Dermis blood vessel endothelial cell (primary cell): ENCODE results near the gene MT2A. TPM values are rescaled to one million over a fixed set of nuclear protein-coding genes. Genes with fewer than 3 reads are reported as not detected.

Experiments
- DNase-seq: peaks from one replicate; pipeline ENCODE4 v3.0.0; 2010
- total RNA-seq: library from RNA; depleted of rRNA; stranded (reverse); fragments of >200 nt; gene quantifications from 2 replicates; pipeline ENCODE4 v1.2.3, GENCODE V29; 2014

The MT2A gene
- total RNA-seq, 1 donor from 2014 or later = 21.3 TPM

DNA sequence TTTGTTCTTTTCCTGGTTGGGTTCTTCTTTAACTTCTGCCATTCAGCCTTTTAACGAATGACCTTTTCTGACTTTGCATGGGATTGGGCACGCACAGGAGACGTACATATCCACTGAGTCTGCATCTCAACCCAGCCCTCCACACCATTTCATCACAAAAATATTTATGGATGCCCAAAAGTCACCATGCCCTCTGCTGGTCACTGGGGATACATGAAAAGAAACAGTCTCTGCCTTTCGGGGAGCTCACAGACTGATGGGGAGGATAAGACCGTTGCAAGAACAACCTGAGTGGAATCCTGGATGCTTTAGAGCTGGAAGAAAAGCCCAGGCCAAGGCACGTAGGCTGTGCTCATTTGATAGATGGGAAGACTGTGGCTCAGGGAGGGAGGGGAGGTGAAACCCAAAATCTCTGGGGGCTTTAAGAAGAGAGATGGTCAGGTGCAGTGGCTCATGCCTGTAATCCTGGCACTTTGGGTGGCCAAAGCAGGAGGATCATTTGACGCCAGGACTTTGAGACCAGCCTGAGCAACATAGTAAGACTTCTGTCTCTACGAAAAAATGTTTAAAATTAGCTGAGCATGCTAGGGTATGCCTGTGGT is 7.9 kb upstream of the MT2A start:
- DNase-seq = peak; percentile 76

DNA sequence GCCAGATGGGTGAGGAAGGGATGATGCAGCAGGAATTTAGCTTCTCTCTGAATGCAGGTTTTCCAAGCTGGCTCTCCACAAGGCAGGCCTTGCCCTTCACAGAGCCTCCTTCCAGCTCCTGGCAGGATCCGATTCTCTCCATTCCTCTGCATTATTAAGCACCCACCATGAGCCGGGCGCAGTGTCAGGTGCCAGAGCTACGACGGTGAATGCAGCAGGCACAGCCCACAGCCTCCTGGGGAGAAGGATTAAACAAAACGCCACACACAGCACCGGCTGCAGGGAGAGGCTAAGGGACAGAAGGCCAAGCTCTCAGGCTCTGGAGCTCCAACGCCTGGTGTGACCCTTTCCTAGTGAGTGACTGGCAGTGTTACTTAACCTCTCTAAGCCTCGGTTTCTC is 7.1 kb upstream of the MT2A start:
- DNase-seq = no peak

- DNase-seq = peak; percentile 74
These were observed 4.8 kb upstream of the MT2A start for GRCh38 chr16:56603589-56603988.

- DNase-seq = no peak
These were observed 3.4 kb upstream of the MT2A start for GRCh38 chr16:56604966-56605365.

- no peak for DNase-seq
These were observed 2.9 kb upstream of the MT2A start for GRCh38 chr16:56605475-56605874.

DNA sequence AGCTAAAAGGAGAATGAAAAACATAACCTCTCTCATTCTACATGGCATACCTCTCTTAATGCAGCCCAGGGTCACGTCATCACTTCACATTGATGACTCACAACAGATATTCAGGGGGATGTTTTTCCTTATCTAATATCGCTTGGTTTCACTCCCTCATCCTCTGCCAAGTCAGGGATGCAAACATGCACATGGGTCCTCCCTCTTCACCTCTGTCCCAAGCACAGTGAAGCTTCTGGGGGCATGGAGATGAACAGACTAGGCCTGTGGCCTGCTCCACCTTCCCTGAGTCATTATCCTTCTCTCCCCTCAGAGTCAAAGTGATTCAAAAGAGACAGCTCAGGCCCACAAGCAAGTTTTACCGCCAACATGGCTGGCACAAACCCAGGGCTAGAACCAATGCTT is 2.3 kb upstream of the MT2A start:
- DNase-seq = peak; percentile 55

- no peak for DNase-seq
These were observed 1.8 kb upstream of the MT2A start for GRCh38 chr16:56606476-56607108.

GRCh38 chr16:56607109-56607618 is 1.2 kb upstream of the MT2A start:
- DNase-seq = peak; percentile 99

DNA sequence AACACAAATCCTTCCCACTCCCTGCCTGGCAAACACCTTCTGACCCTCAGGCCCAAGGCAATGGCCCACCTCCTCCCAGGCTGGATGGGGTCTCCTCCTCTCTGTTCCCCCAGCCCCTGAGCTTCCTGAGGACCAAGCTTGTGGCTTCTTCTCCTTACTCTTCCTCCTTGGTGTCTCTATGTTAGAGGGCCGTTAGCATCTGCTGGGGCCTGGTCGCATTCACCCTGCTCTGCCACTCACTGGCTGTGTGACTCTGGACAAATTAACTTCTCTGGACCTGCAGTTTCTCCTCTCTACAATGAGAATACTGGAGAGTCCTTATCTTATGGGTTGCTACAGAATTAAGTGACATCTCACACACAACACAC is 725 bp upstream of the MT2A start:
- no peak for DNase-seq

DNA sequence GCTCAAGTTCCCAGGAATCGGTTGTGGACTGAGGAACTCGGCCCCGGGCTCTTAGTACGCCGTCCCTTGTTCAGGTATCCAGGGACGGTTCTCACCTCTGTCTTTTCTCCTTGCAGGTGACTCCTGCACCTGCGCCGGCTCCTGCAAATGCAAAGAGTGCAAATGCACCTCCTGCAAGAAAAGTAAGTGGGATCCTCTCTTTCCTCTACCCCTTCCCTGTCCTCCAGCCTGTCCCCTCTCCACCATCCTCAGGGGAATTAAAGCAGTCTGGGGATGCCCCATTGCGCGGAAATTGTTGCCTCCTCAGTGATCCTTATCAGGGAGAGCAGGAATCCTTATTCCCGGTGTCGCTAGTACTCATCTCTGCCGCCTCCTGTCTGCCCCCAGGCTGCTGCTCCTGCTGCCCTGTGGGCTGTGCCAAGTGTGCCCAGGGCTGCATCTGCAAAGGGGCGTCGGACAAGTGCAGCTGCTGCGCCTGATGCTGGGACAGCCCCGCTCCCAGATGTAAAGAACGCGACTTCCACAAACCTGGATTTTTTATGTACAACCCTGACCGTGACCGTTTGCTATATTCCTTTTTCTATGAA is 585 bp downstream of the MT2A start:
- peak; percentile 23 for DNase-seq

DNA sequence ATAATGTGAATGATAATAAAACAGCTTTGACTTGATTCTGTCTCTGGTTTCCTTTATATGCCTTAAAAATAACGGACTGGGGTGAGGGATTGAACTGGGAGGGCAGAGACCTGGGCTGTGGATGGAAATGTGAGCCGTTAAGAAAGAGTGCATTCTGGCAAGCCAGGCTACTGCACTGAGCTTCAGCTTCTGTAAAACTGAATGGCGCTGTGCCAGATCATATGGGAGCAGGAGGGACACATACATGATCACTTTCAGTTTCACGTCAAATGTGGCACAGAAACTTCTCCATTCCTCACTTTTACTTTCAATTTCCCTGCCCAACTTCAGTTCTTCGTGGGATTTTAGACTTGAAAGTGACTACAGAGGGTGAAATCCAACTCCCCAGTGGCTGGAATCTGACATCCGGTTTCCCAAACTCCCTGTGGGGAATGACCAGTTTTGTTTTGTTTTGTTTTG is 1.1 kb downstream of the MT2A start:
- DNase-seq = peak; percentile 85

GRCh38 chr16:56610017-56610608 is 1.7 kb downstream of the MT2A start:
- DNase-seq = peak; percentile 80

DNA sequence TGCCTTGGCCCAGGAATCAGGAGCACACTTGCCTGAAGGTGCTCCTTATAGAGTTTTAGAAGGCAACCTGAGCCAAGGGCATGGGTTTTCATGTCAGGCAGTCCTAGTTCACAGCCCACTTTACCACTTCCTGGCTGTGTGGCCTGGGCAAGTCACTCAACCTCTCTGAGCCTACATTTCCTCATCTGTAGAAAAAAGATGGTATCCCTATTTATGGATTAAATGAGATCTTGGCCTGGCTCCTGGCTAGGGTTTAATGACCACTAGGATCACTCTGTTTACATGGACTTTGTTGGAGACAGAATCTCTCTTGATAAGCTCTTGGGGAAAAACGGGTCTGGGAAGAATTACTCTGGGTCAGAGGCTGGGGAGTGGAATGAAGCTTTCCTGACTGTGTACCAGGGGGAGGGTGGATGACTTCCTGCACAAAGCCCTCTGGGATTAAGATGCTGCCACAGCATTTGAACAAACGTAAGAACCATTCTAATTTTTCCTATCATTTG is 2.3 kb downstream of the MT2A start:
- peak; percentile 16 for DNase-seq

DNA sequence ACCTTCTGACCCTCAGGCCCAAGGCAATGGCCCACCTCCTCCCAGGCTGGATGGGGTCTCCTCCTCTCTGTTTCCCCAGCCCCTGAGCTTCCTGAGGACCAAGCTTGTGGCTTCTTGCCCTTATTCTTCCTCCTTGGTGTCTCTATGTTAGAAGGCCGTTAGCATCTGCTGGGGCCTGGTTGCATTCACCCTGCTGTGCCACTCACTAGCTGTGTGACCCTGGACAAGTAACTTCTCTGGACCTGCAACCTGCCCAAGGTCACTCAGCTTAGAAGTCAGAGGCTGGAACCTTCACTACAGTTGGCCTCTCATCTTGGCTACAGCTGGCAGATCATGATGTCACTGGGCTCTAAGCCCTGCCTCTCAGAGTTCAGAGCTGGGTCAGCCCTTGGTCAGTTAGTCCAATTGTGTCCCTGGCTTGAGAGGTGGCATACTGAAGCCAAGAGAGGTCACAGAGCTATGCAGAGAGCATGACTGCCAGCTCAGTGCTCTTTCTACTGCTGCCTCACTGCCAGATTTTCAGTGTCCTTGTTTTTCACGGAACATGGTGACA is 3.0 kb downstream of the MT2A start:
- DNase-seq = peak; percentile 68

GRCh38 chr16:56613706-56614105 is 5.3 kb downstream of the MT2A start:
- peak; percentile 23 for DNase-seq

GRCh38 chr16:56614549-56614991 is 6.2 kb downstream of the MT2A start:
- DNase-seq = peak; percentile 54

DNA sequence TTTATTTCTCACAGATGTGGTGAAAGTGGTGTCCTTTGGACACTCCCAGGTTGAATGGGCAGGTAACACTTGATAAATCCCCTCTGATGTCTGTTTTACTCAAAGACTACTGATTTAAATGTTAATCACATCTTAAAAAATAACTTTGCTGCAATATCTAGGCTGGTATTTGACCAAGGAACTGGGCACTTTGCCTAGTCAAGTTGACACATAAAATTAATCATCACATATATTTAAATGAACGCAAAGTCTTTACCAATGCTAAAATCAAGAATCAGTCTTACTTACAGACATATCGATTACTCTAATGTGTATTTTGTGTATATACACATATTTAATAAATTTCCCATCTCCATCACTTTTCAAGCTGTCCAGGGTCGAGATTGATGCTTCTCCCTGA is 7.0 kb downstream of the MT2A start:
- DNase-seq = no peak

DNA sequence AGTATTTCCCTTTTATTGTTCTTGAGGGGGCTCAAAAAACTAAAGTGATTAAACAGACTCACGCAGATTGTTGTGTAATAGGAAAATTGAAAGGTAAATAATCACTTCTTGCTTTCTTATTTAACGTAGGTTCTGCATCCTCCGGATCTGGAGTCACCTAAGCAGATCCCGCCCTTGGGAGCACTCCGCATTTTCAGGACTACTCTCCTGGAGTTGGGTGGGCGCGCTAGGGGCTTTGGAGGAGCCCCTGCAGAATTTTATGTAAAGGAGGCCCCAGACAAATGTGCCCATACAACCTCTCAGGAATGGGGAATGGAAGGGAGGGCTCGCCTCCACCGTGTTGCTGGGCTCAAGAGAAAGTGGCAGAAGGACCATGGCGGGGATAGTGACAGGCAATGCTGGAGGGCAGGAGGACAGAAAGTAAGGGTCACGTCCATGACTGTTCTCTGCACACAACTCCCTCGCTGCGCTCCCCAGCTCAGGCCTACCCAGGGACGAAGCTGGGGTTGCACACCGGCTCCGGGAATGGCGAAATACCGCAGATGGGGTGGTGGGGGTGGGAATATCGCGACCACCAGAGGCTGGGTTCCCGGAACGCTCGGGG is 8.3 kb downstream of the MT2A start:
- no peak for DNase-seq

- peak; percentile 63 for DNase-seq
These were observed 9.1 kb downstream of the MT2A start for GRCh38 chr16:56617212-56618085.

GRCh38 chr16:56618138-56618537 is 9.8 kb downstream of the MT2A start:
- no peak for DNase-seq

GRCh38 chr16:56620339-56620897 is 12.0 kb downstream of the MT2A start:
- no peak for DNase-seq
